Measurements from ENCODE around the gene MAP3K10. TPM values are rescaled to one million over a fixed set of nuclear protein-coding genes. Genes with fewer than 3 reads are reported as not detected.

The MAP3K10 gene
- total RNA-seq, 2 experiments from 2014 or later, result 20.8 to 21.7 TPM

DNA sequence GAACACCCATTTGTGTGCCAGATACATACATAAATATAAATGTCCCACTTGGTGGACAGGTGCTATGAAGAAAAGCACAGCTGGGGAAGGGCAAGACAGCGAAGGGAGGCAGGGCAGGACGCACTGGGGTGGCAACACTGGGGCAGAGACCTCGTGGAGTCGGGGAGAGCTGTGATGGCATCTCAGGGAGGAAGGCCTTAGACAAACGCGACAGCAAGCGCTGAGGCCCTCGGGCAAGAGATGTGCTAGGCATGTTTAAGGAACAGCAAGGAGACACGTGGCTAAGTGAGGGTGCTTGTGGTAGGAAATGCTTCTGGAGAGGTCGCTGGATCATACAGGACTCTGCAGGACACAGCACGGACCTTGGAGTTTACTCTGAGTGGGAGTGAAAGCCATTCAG is 58.6 kb downstream of the MAP3K10 start:
- ChIA-PET POLR2A (no interaction called here), CTCF (no interaction called here)
- H3K36me3 Mint-ChIP-seq (ENCODE audit: low read depth), result peaks cover 71% of the 10 kb centered on the region

GRCh38 chr19:40251244-40251643 is 60.0 kb downstream of the MAP3K10 start:
- DNase-seq (no peak), ATAC-seq (ENCODE audit: poor library complexity) (no peak)
- intact Hi-C loops (cut with DNase I, micrococcal nuclease), result no loop called here
- Mint-ChIP-seq H3K27me3 (no peaks in the 10 kb centered on the region), H3K9me3 (no peaks in the 10 kb centered on the region), H3K4me3 (no peak overlapping the region), H3K36me3 (ENCODE audit: low read depth) (peaks cover 75% of the 10 kb centered on the region), H3K4me1 (ENCODE audit: low read depth) (peaks cover 31% of the 10 kb centered on the region), H3K27ac (no peak overlapping the region)
- POLR2A ChIA-PET, result no interaction called here
- CTCF ChIA-PET, result no interaction called here
- no peak overlapping the region for H3K27ac ChIP-seq (ENCODE audit: low read depth in 1 of 2, low read length in 2 of 2)
- TF ChIP-seq, protein P1, sequence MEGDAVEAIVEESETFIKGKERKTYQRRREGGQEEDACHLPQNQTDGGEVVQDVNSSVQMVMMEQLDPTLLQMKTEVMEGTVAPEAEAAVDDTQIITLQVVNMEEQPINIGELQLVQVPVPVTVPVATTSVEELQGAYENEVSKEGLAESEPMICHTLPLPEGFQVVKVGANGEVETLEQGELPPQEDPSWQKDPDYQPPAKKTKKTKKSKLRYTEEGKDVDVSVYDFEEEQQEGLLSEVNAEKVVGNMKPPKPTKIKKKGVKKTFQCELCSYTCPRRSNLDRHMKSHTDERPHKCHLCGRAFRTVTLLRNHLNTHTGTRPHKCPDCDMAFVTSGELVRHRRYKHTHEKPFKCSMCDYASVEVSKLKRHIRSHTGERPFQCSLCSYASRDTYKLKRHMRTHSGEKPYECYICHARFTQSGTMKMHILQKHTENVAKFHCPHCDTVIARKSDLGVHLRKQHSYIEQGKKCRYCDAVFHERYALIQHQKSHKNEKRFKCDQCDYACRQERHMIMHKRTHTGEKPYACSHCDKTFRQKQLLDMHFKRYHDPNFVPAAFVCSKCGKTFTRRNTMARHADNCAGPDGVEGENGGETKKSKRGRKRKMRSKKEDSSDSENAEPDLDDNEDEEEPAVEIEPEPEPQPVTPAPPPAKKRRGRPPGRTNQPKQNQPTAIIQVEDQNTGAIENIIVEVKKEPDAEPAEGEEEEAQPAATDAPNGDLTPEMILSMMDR (IDR thresholded peaks at IDR 0.05), result no peak
- no peaks in the 10 kb centered on the region for H3K9me3 ChIP-seq (ENCODE audit: control insufficient read depth in 1 of 2, insufficient read depth in 1 of 2, low read length in 2 of 2)
- H3K4me1 ChIP-seq (ENCODE audit: insufficient read depth, low read length), result peaks cover 3% of the 10 kb centered on the region
- no peaks in the 10 kb centered on the region for H3K27me3 ChIP-seq (ENCODE audit: control insufficient read depth in 1 of 2, insufficient read depth in 2 of 2, low read length in 2 of 2)
- H3K4me3 ChIP-seq (ENCODE audit: low read length), result no peak overlapping the region
- peaks cover 64% of the 10 kb centered on the region for H3K36me3 ChIP-seq (ENCODE audit: insufficient read depth, low read length)

More for the DNA sequence above, 58.6 kb downstream of the MAP3K10 start:
- Histone ChIP-seq H3K9me3 (ENCODE audit: control insufficient read depth in 1 of 2, insufficient read depth in 1 of 2, low read length in 2 of 2) (no peaks in the 10 kb centered on the region), H3K27me3 (ENCODE audit: control insufficient read depth in 1 of 2, insufficient read depth in 2 of 2, low read length in 2 of 2) (no peaks in the 10 kb centered on the region), H3K4me1 (ENCODE audit: insufficient read depth, low read length) (peaks cover 3% of the 10 kb centered on the region), H3K4me3 (ENCODE audit: low read length) (no peak overlapping the region), H3K36me3 (ENCODE audit: insufficient read depth, low read length) (peaks cover 51% of the 10 kb centered on the region), H3K27ac (ENCODE audit: low read depth in 1 of 2, low read length in 2 of 2) (no peak overlapping the region)
- TF ChIP-seq, protein P1 (IDR thresholded peaks at IDR 0.05), result no peak
- Mint-ChIP-seq H3K4me3 (no peak overlapping the region), H3K27me3 (no peaks in the 10 kb centered on the region), H3K27ac (no peak overlapping the region), H3K4me1 (ENCODE audit: low read depth) (peaks cover 23% of the 10 kb centered on the region), H3K9me3 (no peaks in the 10 kb centered on the region)
- DNase-seq (no peak), ATAC-seq (ENCODE audit: poor library complexity) (no peak)
- intact Hi-C loops (cut with DNase I, micrococcal nuclease), result no loop called here

DNA sequence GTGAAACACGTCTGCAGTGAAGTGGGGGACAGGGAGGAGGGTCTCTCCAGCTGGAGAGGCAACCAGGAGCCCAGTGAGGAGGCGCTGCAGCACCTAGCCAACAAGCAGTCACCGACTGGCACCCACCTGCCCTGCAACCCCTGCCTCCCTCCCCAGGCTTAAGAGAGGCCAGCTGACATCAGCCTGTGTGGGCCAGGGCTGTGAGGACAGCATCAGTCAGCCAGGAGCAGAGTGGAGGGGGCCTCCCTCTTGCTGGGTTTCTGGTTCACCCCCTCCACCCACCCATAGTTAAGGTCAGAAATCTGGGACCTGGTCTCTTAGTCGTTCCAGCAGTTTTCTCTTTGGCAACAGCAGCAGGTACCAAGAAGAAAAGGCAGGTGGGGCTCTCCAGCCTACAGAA is 60.8 kb downstream of the MAP3K10 start:
- ChIA-PET POLR2A (no interaction called here), CTCF (no interaction called here)
- H3K4me1 ChIP-seq (ENCODE audit: insufficient read depth, low read length), result peaks cover 3% of the 10 kb centered on the region
- TF ChIP-seq, protein P1 (IDR thresholded peaks at IDR 0.05), result no peak
- peaks cover 28% of the 10 kb centered on the region for H3K4me1 Mint-ChIP-seq (ENCODE audit: low read depth)
- peaks cover 68% of the 10 kb centered on the region for H3K36me3 ChIP-seq (ENCODE audit: insufficient read depth, low read length)
- DNase-seq, result no peak
- no peaks in the 10 kb centered on the region for H3K27me3 Mint-ChIP-seq
- no peaks in the 10 kb centered on the region for H3K9me3 ChIP-seq (ENCODE audit: control insufficient read depth in 1 of 2, insufficient read depth in 1 of 2, low read length in 2 of 2)
- no peak overlapping the region for H3K4me3 Mint-ChIP-seq
- H3K27ac ChIP-seq (ENCODE audit: low read depth in 1 of 2, low read length in 2 of 2), result no peak overlapping the region
- no peak overlapping the region for H3K27ac Mint-ChIP-seq
- H3K36me3 Mint-ChIP-seq (ENCODE audit: low read depth), result peaks cover 78% of the 10 kb centered on the region
- no peaks in the 10 kb centered on the region for H3K27me3 ChIP-seq (ENCODE audit: control insufficient read depth in 1 of 2, insufficient read depth in 2 of 2, low read length in 2 of 2)
- no peak for ATAC-seq (ENCODE audit: poor library complexity)
- no peaks in the 10 kb centered on the region for H3K9me3 Mint-ChIP-seq
- H3K4me3 ChIP-seq (ENCODE audit: low read length), result no peak overlapping the region
- intact Hi-C loops (cut with DNase I, micrococcal nuclease), result no loop called here
